Cardiac muscle cell (in vitro differentiated cells and primary cell): ENCODE measurements around the gene BET1L. TPM values are rescaled to one million over a fixed set of nuclear protein-coding genes. Genes with fewer than 3 reads are reported as not detected.

Source experiments
- DNase-seq, 2 donors: peaks; one replicate each; pipeline versions ENCODE4 v3.0.0 to v3.0.0-alpha.2; 2010 to 2017; ENCODE audit warnings: low read depth in 1 of 2, low spot score in 1 of 2
- H3K27ac ChIP-seq: fragments of 200-600 bp; sonication (generic); 2 replicates; pipeline ENCODE4 v1.5.1; 2016
- H3K27me3 ChIP-seq: fragments of 200-600 bp; sonication (generic); 2 replicates; pipeline ENCODE4 v1.6.0; 2016; ENCODE audit warnings: control low read depth
- H3K36me3 ChIP-seq: fragments of 200-600 bp; sonication (generic); 2 replicates; pipeline ENCODE4 v1.5.1; 2016; ENCODE audit warnings: control low read depth
- H3K4me1 ChIP-seq: fragments of 200-600 bp; sonication (generic); 2 replicates; pipeline ENCODE4 v1.8.1; 2017; ENCODE audit warnings: low read depth, mild to moderate bottlenecking, mixed run types
- H3K4me3 ChIP-seq: fragments of 200-600 bp; sonication (generic); 2 replicates; pipeline ENCODE4 v1.5.1; 2016; ENCODE audit warnings: mild to moderate bottlenecking
- H3K9me3 ChIP-seq: fragments of 200-600 bp; sonication (generic); 2 replicates; pipeline ENCODE4 v1.5.1; 2017; ENCODE audit warnings: low read depth, mild to moderate bottlenecking, control low read depth
- CTCF ChIP-seq: IDR thresholded peaks from 2 replicates; pipeline ENCODE4 v1.5.1; 2012; ENCODE audit warnings: low read depth, mild to moderate bottlenecking, low read length
- polyA plus RNA-seq: library from polyadenylated mRNA; unstranded; fragments of >200 nt; fragmentation: Nextera tagmentation; extraction: Ambion mirVana; gene quantifications from 2 replicates; pipeline ENCODE4 v1.2.1, GENCODE V29; 2016
- total RNA-seq: library from RNA; depleted of rRNA; stranded (reverse); fragments of >200 nt; gene quantifications from 2 replicates; pipeline ENCODE4 v1.2.3, GENCODE V29; 2016

Gene BET1L
- total and polyA plus RNA-seq, 2 experiments from 2014 or later = 30.6 to 62.0 TPM

DNA sequence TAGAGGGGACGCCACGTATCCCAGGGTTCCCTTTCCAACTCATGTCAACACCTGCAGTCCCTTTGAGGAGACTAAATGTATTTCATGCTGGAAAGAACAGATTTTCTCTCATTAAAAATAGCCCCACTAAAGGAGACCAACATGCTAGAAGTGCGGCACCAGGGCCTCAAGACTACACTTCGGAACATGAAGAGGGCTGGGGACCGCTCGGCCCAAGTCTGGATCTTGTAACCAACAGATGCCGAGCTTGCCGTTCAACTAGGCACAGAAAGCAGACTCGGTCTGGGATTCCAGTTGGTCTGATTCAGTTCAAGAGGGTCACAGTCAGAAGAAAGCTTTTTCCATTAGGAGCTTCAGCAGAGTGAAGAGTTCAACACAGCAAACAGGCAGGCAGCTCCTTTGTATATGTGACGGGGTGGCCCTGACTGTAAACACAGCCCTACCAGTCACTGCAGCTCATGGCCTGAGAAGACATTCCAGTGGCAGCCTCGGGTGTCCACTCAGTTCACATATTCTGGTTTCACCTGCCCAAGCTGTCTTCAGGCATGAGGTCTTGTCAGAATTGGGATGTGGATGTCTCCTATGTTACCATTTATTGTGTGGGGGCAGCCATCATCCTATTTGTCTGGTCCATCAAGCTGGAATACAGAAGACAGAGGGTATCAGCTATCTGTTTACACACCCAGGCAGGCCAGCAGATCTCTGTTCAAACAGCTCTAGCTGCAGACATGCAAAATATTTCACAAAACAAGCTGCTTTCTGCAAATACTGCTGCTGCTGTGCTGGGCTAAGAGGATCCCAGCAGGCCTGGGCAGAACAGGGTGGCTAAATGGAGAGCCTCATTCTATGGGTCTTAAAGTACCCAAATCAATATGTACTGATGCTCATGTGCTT is 9.1 kb upstream of the BET1L start:
- Histone ChIP-seq H3K9me3 (no peaks in the 10 kb centered on the region), H3K4me1 (no peaks in the 10 kb centered on the region), H3K36me3 (peaks cover 40% of the 10 kb centered on the region), H3K27ac (peak overlapping the region; percentile 51), H3K27me3 (no peaks in the 10 kb centered on the region), H3K4me3 (no peak overlapping the region)
- DNase-seq = no peak
- TF ChIP-seq CTCF = no peak

GRCh38 chr11:215581-216037 is 8.4 kb upstream of the BET1L start:
- Histone ChIP-seq H3K9me3 (no peaks in the 10 kb centered on the region), H3K27me3 (no peaks in the 10 kb centered on the region), H3K4me1 (no peaks in the 10 kb centered on the region), H3K4me3 (no peak overlapping the region), H3K36me3 (peaks cover 45% of the 10 kb centered on the region), H3K27ac (peak overlapping the region; percentile 51)
- DNase-seq = no peak
- no peak for TF ChIP-seq CTCF

- TF ChIP-seq CTCF = no peak
- no peaks in the 10 kb centered on the region for H3K27me3 ChIP-seq
- no peaks in the 10 kb centered on the region for H3K4me1 ChIP-seq
- H3K27ac ChIP-seq = no peak overlapping the region
- no peak overlapping the region for H3K4me3 ChIP-seq
- no peak for DNase-seq
- H3K36me3 ChIP-seq = peaks cover 55% of the 10 kb centered on the region
- no peaks in the 10 kb centered on the region for H3K9me3 ChIP-seq
Observed at GRCh38 chr11:214083-214482, 6.9 kb upstream of the BET1L start.

GRCh38 chr11:213111-213510 is 5.9 kb upstream of the BET1L start:
- no peak for TF ChIP-seq CTCF
- DNase-seq = no peak
- no peaks in the 10 kb centered on the region for H3K9me3 ChIP-seq
- H3K4me1 ChIP-seq = no peaks in the 10 kb centered on the region
- no peaks in the 10 kb centered on the region for H3K27me3 ChIP-seq
- no peak overlapping the region for H3K27ac ChIP-seq
- no peak overlapping the region for H3K4me3 ChIP-seq
- H3K36me3 ChIP-seq = peaks cover 55% of the 10 kb centered on the region

DNA sequence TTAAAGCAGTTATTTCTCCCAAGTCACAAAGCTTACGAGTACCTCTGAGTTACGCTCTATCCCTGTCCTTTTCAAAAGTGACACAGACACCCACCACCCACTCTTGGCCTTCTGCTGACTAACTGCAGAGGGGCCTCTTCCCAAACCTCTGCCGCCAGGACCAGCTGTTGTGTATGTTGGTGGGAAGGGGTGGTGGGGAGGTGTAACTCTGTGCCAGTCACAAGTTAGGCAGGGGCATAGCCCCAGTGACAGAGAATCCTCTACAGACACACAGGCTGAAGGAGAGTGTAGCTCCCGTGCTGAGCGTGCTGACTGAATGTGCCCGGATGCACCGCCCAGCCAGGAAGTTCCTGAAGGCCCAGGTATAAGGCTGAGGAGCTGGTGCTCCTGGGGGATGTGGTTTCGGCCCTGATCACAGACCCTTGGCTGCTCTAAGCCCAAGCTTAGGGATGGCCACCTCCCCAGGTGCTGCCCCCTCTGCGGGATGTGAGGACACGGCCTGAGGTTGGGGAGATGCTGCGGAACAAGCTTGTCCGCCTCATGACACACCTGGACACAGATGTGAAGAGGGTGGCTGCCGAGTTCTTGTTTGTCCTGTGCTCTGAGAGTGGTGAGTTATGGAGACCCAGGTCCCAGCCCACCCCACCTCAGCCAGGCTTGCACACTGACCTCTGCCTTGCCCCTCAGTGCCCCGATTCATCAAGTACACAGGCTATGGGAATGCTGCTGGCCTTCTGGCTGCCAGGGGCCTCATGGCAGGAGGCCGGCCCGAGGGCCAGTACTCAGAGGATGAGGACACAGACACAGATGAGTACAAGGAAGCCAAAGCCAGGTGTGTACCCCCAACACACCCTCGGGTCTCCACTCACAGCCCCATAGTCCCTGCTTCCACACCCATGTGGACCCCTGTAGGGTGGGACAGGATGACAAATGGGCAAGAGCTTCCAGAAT is 5.2 kb upstream of the BET1L start:
- H3K4me3 ChIP-seq = no peak overlapping the region
- no peaks in the 10 kb centered on the region for H3K4me1 ChIP-seq
- H3K9me3 ChIP-seq = no peaks in the 10 kb centered on the region
- H3K27me3 ChIP-seq = no peaks in the 10 kb centered on the region
- peaks cover 55% of the 10 kb centered on the region for H3K36me3 ChIP-seq
- no peak for DNase-seq
- no peak for TF ChIP-seq CTCF
- no peak overlapping the region for H3K27ac ChIP-seq
